Astrocyte of the cerebellum (primary cell): ENCODE data around the gene OXNAD1.

Experiments used
- DNase-seq: peaks from one replicate; pipeline ENCODE4 v3.0.0-alpha.2; 2011; ENCODE audit warnings: low read depth
- H3K4me3 ChIP-seq: 2 replicates; pipeline ENCODE4 v1.5.1; 2011; ENCODE audit warnings: mild to moderate bottlenecking, low read depth, low read length, moderate library complexity
- CTCF ChIP-seq: IDR thresholded peaks from 2 replicates; pipeline ENCODE4 v1.5.1; 2012; ENCODE audit warnings: low read length, low read depth, moderate library complexity, mild to moderate bottlenecking; ENCODE audit errors: missing control alignments
- in situ Hi-C: cut with HindIII; loops from 2 replicates; pipeline ENCODE4 v1.10.0; 2017; ENCODE audit warnings: low sequenced_read_pairs

Gene OXNAD1

DNA sequence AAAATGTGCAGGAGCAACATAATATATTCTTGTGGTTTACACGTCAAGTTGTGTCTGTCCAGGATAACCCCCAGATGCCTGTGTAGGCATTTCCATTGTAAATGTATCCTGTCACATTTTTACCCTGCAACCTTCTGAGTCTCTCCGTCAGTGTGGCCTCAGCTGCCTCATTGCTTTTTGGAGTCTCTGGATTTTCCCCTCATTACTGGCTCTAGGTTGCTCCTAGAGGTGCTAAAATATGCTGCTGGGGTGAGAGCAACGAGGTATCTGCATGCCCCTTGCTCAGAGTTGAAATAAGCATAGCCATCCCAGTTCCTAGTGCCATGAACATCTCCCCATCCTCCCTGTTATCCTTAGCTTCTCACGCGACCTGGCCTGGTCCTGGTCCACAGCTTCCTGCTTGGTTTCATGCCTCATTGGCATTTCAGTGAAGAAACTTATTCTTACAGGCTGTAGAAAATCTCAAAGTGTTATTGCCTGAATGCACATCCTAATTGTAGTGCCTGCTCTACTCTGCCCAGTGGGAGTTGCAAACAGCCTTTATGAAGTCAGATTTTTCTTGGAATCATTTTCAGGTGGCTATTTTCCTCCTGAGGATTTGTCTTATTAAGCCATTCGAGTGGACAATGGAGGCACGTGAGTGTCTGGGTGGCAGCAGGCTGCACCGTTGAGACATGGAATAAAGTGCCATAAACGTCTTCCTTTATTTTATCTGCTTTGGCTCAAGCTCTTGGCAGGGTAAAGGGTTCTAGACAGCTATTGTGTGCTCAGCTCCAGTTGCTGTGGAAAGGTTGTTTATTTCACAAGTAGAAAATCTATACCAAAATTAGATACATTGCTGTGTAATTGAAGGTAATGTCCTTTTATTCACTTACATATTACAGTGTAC lies 33.2 kb downstream of the OXNAD1 start:
- no peak overlapping the region for H3K4me3 ChIP-seq
- no peak for TF ChIP-seq CTCF
- in situ Hi-C loops = no loop called here
- DNase-seq = no peak

DNA sequence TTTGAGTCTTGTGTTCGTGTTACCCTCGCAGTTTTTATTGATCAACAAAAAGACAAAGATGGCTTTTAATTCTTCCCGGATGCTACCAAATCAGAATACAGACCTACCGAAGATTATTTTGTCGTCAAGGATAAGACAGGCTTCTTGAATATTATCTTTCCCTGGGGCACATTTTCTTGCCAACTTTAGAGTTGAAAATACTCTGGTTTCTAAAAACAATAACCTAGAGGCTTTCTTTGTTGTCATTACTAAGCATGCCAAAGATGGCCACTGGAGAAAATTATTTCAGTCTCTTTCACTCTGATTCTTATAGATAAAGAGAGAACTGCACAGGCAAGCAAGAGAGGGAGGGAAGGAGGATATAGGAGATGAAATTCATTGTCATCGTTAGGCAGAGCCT lies 33.9 kb downstream of the OXNAD1 start:
- no peak for DNase-seq
- in situ Hi-C loops = no loop called here
- H3K4me3 ChIP-seq = no peak overlapping the region
- TF ChIP-seq CTCF = no peak

DNA sequence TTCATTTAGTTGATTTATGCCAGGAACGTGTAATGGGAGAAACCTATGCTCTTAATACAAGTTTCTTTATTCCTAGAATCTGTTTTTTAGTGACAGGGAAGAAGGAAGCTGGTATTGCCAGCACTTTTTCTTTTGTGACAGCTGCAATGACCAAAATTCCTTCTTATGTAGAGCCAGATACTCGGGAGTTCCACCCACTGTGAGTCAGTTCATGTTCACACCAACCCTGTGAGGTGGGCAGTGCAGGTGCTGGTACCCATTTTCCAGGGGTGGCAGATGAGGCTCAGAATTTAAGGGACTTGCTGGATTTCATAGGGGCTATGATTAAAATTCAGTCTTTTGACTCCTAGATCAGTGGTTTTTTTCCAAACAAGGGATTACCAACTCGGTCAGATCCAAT lies 34.7 kb downstream of the OXNAD1 start:
- no peak for DNase-seq
- in situ Hi-C loops = no loop called here
- no peak overlapping the region for H3K4me3 ChIP-seq
- no peak for TF ChIP-seq CTCF

- DNase-seq = no peak
- in situ Hi-C loops = no loop called here
- no peak for TF ChIP-seq CTCF
- no peak overlapping the region for H3K4me3 ChIP-seq
Measured at GRCh38 chr3:16300307-16300706, 35.3 kb downstream of the OXNAD1 start.

DNA sequence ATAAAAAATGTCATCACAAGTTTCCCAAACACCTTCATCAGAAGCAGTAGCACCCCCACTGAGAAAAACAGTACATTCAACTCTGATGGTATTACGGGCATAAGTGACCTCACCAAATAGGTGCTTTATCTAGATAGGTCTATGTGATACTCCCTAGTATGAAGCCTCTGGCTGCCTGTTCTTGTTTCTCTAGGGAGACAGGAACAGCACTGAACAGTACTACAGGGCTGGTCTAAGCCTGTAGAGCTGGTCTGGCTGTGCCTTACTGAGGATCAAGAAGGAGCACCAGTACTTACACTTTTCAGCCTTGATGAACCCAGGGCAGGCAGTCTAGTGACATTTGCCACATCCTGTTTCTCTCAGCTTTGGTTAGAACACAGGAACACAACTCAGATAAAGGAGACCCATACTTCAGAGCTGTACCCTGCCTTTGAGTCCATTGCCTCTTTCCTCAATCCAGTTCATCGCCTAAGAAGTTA lies 35.9 kb downstream of the OXNAD1 start:
- no peak for DNase-seq
- TF ChIP-seq CTCF = no peak
- H3K4me3 ChIP-seq = no peak overlapping the region
- in situ Hi-C loops = no loop called here

DNA sequence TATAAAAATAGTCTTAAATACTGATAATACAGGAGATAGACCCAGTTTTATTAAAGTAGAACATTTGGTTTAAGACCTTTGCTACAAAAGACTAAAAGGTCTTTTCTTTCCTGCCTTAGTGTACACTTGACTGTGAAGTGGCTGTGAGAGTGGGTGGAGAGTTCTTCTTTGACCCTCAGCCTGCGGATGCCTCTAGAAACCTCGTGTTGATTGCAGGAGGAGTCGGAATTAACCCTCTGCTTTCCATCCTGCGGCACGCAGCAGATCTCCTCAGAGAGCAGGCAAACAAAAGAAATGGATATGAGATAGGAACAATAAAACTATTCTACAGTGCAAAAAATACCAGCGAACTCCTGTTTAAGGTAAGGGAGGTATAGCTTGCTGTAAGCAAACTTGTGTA lies 36.5 kb downstream of the OXNAD1 start:
- DNase-seq = no peak

More for the DNA sequence above, 36.5 kb downstream of the OXNAD1 start:
- in situ Hi-C loops = no loop called here
- no peak overlapping the region for H3K4me3 ChIP-seq
- no peak for TF ChIP-seq CTCF
